H7 (cell line): ENCODE data around the gene PPP1R7. TPM values are rescaled to one million over a fixed set of nuclear protein-coding genes. Genes with fewer than 3 reads are reported as not detected.
A peak's percentile ranks its signal among the peaks of the same experiment; 100 is the strongest.

ENCODE experiments used
- DNase-seq: peaks from one replicate; pipeline ENCODE4 v3.0.0; 2012
- H3K27me3 ChIP-seq: 2 replicates; pipeline ENCODE4 v1.6.0; 2011; ENCODE audit warnings: mild to moderate bottlenecking, low read length; ENCODE audit not compliant: control insufficient read depth, insufficient read depth
- H3K36me3 ChIP-seq: replicated peaks from 2 replicates; pipeline ENCODE4 v1.5.1; 2011; ENCODE audit warnings: low read length; ENCODE audit not compliant: control insufficient read depth, insufficient read depth
- H3K4me3 ChIP-seq: 2 replicates; pipeline ENCODE4 v1.5.1; 2011; ENCODE audit warnings: low read depth, mild to moderate bottlenecking, control low read depth, low read length, moderate library complexity; ENCODE audit not compliant: insufficient read depth
- total RNA-seq: library from RNA; depleted of rRNA; stranded (reverse); fragments of >200 nt; shearing (Covaris generic); gene quantifications from 2 replicates; pipeline ENCODE4 v1.2.3, GENCODE V29; 2014

PPP1R7 gene
- total RNA-seq, 1 experiment from 2014 or later, result 32.1 TPM

GRCh38 chr2:241157841-241158545 is 7.7 kb downstream of the PPP1R7 start:
- no peak for DNase-seq
- no peak overlapping the region for H3K4me3 ChIP-seq
- H3K36me3 ChIP-seq, result peaks cover 3% of the 10 kb centered on the region
- no peaks in the 10 kb centered on the region for H3K27me3 ChIP-seq

DNA sequence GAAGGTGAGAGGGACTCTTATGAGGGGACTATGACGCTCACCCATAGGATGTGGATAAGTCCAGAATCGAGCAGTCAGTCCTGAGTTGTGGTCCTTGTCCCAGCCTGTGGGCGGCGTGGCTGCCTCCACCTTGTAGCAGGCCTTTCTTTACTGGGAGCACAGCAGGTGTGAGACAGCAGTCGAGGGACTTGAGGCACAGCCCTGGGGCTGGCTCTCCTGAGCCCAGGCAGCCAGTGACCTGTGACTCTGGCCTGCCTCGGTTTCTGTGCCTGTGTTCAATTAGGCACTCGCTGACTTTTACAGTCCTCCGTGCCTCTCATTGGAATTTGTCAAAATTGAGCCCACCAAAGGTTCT is 8.3 kb downstream of the PPP1R7 start:
- H3K36me3 ChIP-seq, result peaks cover 3% of the 10 kb centered on the region
- no peak overlapping the region for H3K4me3 ChIP-seq
- no peak for DNase-seq
- H3K27me3 ChIP-seq, result no peaks in the 10 kb centered on the region

DNA sequence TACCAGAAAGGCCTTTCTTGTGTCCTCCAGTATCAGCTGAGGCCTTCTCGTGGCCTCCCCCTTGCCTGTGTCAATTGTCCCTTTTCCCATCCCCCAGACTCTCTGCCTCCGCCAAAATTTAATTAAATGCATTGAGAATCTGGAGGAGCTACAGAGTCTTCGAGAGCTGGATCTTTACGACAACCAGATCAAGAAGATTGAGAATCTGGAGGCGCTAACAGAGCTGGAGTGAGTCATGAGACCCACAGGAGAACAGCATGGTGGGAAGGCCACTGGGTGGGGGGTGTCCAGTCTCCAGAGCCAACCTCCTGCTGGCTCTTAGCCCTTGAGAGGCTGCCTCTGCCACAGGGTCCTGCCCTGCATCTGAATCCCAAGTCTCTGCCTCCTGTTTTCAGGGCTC is 8.8 kb downstream of the PPP1R7 start:
- no peak for DNase-seq
- Histone ChIP-seq H3K27me3 (no peaks in the 10 kb centered on the region), H3K4me3 (no peak overlapping the region), H3K36me3 (peaks cover 8% of the 10 kb centered on the region)

- no peak overlapping the region for H3K4me3 ChIP-seq
- no peak for DNase-seq
- H3K27me3 ChIP-seq, result no peaks in the 10 kb centered on the region
- peaks cover 10% of the 10 kb centered on the region for H3K36me3 ChIP-seq
Observed at GRCh38 chr2:241160318-241160717, 10.1 kb downstream of the PPP1R7 start.

DNA sequence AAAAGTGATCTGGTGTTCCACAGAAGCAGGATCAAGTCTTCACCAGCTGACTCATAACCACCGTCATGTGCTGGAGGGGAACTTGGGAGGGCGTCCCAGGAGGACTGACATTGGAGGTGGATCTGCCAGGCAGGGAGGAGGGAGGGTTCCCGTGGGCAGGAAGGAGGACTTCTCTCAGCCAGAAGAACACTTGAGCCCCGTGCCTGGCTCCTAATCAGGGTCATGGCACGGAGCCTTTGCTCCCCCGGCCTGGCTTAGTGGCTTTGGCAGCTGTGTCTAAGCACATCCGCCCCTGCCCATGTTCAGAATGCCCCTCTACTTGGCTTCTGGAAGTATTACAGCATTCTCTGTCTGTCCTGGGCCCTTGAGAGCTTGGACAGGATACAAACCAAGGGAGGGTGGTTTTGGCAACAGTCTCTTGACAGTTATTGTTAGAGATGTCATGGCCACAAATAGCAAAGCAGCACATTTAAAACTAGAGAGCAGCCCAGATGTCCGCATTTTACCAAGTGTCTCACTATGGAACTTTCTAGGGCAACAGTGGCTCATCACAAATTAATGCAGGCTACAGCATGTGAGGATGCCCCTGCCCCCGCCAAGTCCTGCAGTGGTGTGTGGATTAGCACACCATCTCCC is 11.5 kb downstream of the PPP1R7 start:
- Histone ChIP-seq H3K36me3 (peaks cover 13% of the 10 kb centered on the region), H3K4me3 (no peak overlapping the region), H3K27me3 (no peaks in the 10 kb centered on the region)
- no peak for DNase-seq

GRCh38 chr2:241163601-241164118 is 13.4 kb downstream of the PPP1R7 start:
- no peak overlapping the region for H3K4me3 ChIP-seq
- no peak for DNase-seq
- H3K27me3 ChIP-seq, result no peaks in the 10 kb centered on the region
- H3K36me3 ChIP-seq, result peaks cover 11% of the 10 kb centered on the region

DNA sequence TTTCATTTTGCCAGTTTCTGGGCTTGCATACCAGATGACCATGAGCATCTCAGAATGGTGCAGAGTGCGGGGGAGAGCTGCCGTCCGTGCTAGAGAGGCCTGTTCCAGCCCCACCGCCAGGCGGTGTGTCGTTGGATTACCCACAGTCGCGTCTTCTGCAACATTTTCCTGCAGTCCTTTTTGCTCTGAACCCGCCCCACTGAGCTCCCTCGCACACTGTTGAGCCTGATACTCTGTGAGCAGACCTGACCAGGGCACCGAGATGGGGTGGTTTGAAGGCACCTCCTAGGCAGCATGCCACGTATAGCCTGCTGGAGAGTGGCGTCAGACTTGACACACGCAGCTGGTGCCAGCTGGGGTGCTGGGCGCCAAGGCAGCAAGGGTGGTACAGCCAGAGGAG is 18.1 kb downstream of the PPP1R7 start:
- H3K27me3 ChIP-seq, result no peaks in the 10 kb centered on the region
- no peak overlapping the region for H3K4me3 ChIP-seq
- peaks cover 10% of the 10 kb centered on the region for H3K36me3 ChIP-seq
- no peak for DNase-seq

- Histone ChIP-seq H3K36me3 (no peaks in the 10 kb centered on the region), H3K27me3 (no peaks in the 10 kb centered on the region), H3K4me3 (no peak overlapping the region)
- no peak for DNase-seq
Observed at GRCh38 chr2:241173557-241173956, 23.3 kb downstream of the PPP1R7 start.

GRCh38 chr2:241177526-241178334 is 27.5 kb downstream of the PPP1R7 start:
- H3K36me3 ChIP-seq, result no peaks in the 10 kb centered on the region
- no peaks in the 10 kb centered on the region for H3K27me3 ChIP-seq
- DNase-seq, result no peak
- no peak overlapping the region for H3K4me3 ChIP-seq

GRCh38 chr2:241178961-241179360 is 28.7 kb downstream of the PPP1R7 start:
- no peaks in the 10 kb centered on the region for H3K27me3 ChIP-seq
- no peak overlapping the region for H3K4me3 ChIP-seq
- DNase-seq, result no peak
- H3K36me3 ChIP-seq, result no peaks in the 10 kb centered on the region

DNA sequence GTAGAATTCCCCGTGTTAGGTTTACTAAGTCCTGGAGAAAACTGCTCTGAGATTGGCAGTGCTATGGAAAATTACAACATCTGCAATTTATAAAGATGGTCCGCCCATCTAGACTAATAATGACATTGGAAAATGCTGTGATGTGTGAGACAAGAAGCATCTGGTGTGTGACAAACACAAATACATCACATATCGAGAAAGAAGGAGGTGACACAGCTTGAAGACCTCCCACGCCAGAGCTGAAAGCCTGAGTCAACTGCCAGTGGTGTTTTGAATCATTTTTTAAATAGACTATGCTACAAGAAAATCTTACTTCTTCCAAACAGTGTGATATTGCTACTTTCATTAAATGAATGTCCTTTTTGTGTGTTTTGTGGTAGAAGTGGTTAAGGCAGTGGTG is 29.6 kb downstream of the PPP1R7 start:
- DNase-seq, result no peak
- Histone ChIP-seq H3K36me3 (no peaks in the 10 kb centered on the region), H3K4me3 (no peak overlapping the region), H3K27me3 (no peaks in the 10 kb centered on the region)

- peak; percentile 94 for DNase-seq
- Histone ChIP-seq H3K36me3 (no peaks in the 10 kb centered on the region), H3K4me3 (no peak overlapping the region)
Observed at GRCh38 chr2:241180495-241180894, 30.2 kb downstream of the PPP1R7 start.

DNA sequence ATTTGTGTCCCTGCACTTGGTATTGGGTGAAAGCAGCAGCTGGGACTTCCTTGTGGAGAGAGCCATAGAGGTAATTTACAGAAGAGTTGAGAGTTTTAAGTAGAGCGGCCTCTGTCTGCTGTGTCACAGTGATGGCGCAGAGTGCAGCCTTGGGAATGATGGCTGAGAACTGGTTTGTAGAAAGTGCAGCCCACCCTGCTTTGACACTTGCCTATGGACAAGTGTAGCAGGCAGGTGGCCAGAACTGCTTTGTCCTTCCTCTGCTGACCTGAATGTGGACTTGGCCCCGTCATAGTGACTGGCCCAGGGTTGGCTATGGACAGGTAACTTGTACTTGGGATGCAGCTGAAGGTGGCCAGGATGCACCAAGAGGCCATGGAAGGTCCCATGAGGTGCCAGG is 31.9 kb downstream of the PPP1R7 start:
- DNase-seq, result no peak
- Histone ChIP-seq H3K27me3 (no peaks in the 10 kb centered on the region), H3K36me3 (no peaks in the 10 kb centered on the region), H3K4me3 (no peak overlapping the region)

More at GRCh38 chr2:241180495-241180894, 30.2 kb downstream of the PPP1R7 start:
- H3K27me3 ChIP-seq, result no peaks in the 10 kb centered on the region

GRCh38 chr2:241182531-241183133 is 32.4 kb downstream of the PPP1R7 start:
- no peaks in the 10 kb centered on the region for H3K36me3 ChIP-seq
- no peaks in the 10 kb centered on the region for H3K27me3 ChIP-seq
- no peak for DNase-seq
- no peak overlapping the region for H3K4me3 ChIP-seq
